Colon (tissue), 2 donors: ENCODE results near the gene NARF.

Source experiments
- FAIRE-seq: peaks from 2 replicates; lab custom pipeline; 2012; peaks lifted over from hg19 to GRCh38; lab: Jason Lieb, UNC
- donor health status: control.
- donor health status: control.

Gene NARF

DNA sequence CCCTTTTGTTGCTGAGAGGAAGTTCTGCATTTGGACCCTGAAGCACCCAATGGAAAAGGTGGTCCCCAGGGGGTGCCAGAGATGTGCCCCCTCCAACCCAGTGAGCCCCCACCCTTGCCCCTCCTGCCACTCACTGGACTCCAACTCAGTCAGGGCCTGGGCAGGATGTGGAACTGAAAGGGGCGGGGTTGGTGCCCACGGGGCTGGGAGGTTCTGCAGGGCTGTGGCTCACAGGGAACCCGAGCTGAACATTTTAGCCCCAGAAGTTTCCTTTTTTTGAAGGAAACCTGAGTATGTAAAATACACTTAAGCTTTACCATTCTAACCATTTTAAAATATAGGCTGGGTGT is 24.4 kb upstream of the NARF start:
- FAIRE-seq: no peak

DNA sequence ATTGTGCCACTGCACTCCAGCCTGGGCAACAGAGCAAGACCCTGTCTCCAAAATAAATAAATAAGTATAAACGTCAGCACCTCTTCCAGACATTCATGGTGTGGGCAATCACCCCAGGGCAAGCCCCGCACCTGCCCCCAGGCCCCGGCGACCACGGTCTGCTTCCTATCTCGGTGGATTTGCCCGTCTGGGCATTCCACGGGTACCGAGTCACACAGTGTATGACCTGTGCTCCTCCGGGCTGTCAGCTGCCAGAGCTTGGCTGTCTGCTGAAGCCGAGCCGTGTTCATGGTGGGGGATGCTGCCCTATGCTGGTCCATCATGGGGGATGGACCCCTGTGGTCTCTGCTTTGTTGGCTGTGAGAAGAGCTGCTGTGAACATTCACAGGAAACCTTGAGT is 23.4 kb upstream of the NARF start:
- FAIRE-seq: no peak

DNA sequence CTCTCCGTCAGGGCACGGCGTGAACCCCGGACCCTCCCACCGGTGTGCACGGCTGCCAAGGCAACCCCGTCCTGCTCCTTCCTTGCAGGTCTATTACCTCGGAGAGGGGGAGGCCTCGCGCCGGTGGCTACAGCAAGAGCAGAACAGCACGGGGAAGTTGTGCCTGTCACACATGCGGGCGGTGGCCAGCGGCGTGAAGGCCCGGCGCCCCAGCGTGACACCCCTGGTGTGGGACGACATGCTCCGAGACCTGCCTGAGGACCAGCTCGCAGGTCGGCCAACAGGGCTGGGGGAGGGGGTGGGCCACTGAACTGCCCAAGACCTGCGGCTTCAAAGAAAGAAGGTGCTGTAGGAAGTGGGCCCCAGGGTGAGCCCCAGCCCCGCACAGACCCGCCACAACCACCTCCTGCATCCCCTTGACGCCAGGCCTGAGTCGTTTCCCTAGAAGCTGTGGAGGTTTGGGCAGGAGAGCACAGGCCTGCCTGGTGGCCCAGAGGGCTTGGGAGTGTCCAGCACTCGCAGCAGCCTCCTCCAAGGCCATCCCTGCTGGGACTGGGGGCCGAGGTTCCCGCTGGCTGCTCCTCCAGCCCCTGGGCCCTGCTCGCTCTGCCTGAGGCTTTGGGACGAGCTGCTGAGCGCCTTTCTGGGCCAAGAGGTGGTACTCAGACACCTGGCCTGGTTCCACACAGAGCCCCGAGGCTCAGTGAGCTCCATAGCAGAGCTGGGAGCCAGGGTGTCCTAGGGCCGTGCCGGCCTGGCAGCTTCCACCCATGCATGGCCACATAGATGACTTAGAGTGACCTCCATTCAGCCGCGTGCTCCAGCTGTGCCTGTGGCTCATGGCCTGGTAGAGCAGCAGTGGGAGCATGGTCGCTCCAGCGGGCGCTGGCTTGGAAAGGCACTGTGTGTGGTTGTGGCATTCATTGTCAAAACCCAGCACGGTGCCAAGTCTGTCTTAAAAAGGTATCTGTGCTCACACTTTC is 22.6 kb upstream of the NARF start:
- FAIRE-seq: no peak

DNA sequence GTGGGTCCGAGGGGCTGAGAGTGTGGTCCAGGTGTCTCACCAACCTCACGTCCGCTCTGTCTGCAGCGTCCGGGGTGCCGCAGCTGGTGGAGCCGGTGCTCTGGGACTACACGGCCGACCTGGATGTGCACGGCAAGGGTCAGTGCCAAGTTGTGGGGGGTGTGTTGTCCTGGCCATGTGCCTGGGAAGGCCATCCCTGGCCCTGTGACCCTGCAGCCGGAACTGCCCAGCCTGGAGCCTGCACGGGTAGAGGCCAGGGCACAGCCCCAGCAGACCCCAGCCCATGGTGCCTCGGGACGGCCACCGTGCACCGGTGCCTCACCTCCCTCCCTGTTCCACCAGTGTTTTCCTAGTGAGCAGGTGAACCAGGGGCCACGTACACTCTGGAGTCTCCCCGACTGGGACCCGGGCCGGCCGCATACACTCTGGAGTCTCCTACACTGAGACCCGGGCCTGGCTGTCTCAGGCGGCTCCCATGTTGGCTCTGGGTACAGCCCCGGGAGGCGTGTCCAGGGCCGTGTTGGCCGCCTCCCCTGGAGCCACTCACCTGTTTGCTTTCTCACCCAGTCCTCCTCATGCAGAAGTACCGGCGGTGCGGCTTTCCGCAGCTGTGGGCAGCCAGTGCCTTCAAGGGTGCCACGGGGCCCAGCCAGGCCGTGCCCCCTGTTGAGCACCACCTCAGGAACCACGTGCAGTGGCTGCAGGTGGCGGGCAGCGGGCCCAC is 21.8 kb upstream of the NARF start:
- FAIRE-seq: no peak

DNA sequence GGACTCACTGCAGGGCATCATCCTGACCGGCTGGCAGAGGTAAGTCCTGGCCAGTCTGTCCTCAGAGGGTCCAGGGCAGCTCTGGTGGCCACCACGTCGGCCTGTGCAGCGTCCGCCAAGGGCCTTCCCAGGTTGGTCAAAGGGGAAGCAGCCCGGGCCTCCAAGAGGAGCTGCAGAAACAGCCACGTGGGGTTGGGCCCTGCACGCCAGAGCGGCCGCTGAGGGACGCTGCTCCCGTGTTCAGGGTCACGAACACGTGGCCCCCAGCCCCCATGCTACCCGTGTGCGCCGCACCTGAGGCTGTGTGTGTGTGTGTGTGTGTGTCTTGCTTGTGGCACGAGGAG is 21.2 kb upstream of the NARF start:
- no peak for FAIRE-seq

GRCh38 chr17:82438401-82439193 is 19.9 kb upstream of the NARF start:
- no peak for FAIRE-seq

DNA sequence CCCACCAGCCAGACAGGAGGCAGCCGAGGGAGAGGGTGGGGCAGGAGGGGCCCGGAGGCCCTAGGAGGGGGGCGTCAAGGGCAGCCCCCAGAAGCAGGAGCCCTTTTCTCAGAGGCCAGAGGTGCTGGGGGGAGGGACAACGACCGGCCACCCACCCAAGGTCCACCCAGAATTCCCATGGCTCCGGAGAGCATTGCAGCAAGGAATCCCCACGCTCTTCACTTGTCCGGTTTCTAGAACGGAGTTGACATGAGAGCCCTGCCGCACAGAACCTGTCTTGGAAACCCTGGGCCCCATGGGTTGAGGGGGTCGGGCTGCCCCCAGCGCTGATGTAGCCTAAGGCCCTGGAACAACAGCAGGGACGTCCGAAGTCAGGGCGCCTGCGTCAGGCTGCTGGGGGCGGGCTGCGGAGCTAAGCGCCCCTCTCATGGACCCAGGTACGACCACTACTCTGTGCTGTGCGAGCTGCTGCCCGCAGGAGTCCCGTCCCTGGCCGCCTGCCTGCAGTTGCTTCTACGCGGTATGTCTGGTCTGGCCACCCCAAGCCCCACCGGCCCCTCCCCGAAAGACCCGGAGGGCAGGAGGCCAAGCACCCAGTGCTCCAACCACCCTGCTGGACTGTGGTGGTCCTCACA is 19.2 kb upstream of the NARF start:
- FAIRE-seq: no peak

- no peak for FAIRE-seq
Observed at GRCh38 chr17:82439829-82440365, 18.6 kb upstream of the NARF start.

- no peak for FAIRE-seq
Observed at GRCh38 chr17:82440469-82440981, 18.0 kb upstream of the NARF start.

DNA sequence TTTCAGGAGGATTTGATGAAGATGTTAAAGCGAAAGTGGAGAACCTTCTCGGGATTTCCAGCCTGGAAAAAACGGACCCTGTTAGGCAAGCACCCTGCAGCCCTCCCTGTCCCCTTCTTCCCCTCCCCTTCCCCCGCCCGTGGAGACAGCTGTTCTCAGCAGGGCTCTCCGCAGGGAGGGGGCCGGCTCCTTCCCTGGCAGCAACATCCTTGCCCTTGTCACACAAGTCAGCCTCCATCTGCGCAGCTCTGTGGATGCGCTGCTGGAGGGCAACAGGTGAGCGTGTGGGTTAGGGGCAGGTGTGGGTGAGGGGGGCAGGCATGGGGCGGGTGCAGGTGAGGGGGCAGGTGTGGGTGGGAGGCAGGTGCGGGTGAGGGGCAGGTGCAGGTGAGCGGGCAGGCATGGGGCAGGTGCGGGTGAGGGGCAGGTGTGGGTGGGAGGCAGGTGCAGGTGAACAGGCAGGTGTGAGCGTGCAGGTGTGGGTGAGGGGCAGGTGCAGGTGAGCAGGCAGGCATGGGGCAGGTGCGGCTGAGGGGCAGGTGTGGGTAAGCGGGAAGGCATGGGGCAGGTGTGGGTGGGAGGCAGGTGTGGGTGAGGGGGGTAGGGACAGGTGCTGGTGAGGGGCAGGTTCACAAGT is 17.4 kb upstream of the NARF start:
- no peak for FAIRE-seq

- FAIRE-seq: no peak
Observed at GRCh38 chr17:82441691-82442487, 16.7 kb upstream of the NARF start.

GRCh38 chr17:82442643-82443464 is 15.7 kb upstream of the NARF start:
- no peak for FAIRE-seq

- no peak for FAIRE-seq
Observed at GRCh38 chr17:82443465-82444283, 14.9 kb upstream of the NARF start.

DNA sequence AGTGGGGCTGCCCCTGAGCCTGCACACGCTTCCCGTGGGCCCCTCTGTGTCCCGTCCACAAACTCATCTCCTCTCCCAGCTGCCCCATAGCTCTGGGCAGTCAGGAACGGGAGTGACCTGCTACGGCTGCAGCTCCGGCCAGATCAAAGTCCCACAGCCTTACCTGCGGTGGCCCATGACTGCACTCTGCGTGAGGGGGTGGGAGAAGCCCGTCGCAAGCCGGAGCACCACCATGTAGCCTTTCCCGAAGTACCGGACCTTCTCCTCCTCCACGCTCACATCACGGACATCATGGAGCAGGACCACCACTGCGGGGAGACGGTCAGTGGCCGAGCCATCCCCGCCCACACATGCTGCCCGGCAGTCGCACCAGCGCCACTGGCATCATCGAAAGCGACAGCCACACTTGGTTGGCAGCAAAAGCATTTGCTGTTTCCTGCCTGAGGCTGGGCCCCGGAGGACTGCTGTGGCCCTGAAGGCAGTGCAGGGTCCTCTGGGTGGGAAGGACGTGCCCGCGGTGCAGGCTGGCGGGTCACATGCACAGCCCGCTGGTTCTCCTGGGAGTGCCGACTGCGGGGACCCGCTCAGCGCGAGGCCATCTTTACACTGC is 14.2 kb upstream of the NARF start:
- no peak for FAIRE-seq

DNA sequence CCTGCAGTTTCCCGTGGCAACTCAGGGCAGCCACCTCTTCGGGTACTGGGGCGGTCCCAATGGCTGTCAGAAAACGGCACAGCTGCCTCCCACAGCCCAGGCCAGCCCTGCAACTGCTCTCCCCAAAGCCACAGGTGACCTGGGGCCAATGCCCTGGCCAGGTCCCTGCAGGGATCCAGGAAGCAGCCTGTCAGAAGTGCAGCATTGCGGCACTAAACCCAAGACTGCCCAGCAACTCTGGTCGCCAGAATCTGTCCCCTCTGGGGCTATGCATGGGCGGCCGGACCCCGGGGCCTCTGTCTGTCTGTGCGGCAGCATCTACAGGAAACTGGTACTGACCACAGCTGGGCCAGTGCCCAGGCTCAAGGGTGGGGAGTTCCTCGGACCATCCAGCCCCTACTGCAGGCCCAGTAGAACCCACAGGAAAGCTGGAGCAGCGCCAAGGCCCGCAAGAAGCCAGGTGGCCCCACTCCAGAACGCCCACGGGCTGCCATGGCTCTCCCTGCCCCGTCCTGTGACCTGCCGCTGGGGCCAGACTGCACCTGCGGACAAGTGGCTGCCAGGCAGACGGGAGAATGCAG is 13.5 kb upstream of the NARF start:
- FAIRE-seq: no peak

DNA sequence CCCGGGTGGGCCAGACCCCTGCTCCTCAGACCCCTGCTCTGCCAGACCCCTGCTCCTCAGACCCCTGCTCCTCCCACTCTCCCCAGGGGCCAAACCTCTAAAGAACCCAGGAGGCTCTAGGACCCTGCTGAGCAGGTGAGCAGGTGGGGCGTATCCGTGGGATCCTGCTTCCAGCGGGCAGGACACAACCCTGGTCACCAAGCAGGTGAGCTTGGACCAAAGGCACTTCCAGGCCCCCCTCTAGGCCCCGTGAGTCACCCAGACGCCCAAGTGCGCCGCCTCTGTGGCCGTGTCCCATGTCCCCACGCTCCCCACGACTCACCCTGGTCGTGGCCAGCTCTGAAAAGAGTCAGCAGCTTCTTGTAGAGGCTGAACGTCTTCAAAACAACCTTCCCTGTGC is 13.0 kb upstream of the NARF start:
- no peak for FAIRE-seq

DNA sequence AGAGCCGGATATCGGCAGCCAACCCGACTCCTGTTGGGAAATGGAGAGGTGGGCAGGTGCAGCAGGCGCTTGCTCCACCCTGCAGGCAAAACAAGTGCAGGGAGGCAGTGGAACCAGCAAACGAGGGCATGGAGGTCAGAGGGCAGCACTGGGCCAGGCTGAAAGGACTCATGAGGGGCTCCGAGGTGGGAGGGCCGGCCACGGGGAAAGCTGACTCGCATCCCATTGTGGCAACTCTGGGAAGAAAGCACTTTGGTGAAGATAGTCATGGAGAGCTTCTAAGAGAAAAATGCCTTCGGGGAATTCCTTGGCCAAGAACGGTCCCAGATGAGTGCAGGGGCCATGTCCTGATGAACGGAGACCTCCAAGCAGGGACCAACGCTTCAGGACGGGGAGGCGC is 12.4 kb upstream of the NARF start:
- FAIRE-seq: no peak

- no peak for FAIRE-seq
Observed at GRCh38 chr17:82446649-82447048, 11.9 kb upstream of the NARF start.
